K562 (cell line): ENCODE data around the gene FBXW2. TPM values are rescaled to one million over a fixed set of nuclear protein-coding genes. Genes with fewer than 3 reads are reported as not detected.
A peak's percentile ranks its signal among the peaks of the same experiment; 100 is the strongest.

Experiments used
- HDAC6 ChIP-seq: IDR thresholded peaks from 2 replicates; pipeline ENCODE4 v1.6.1; 2012; ENCODE audit warnings: low read depth, mild to moderate bottlenecking, control low read depth, inconsistent platforms, low read length, moderate library complexity
- MLLT1 ChIP-seq, 2 experiments: fragments of 450-650 bp; IDR thresholded peaks; 2 replicates each; pipeline ENCODE4 v1.6.1; 2016
- RAD21 ChIP-seq, 2 experiments: fragments of 250-450 bp in 1 of 2; fragments of 450-650 bp in 1 of 2; sonication (Bioruptor Pico) in 1 of 2; formaldehyde crosslinking in 1 of 2; IDR thresholded peaks in 1 of 2; conservative IDR thresholded peaks in 1 of 2; 2 replicates each; pipeline versions ENCODE4 v1.4.0 to v1.8.0; 2020 to 2022; ENCODE audit warnings: mild to moderate bottlenecking in 2 of 2, moderate library complexity in 1 of 2
- SMARCC2 ChIP-seq: fragments of 450-650 bp; IDR thresholded peaks from 2 replicates; pipeline ENCODE4 v1.6.1; 2017; ENCODE audit warnings: antibody characterized with exemption, moderate library complexity, mild to moderate bottlenecking, low read depth
- TEAD1 ChIP-seq, 2 experiments: fragments of 450-650 bp in 1 of 2; sonication (generic) in 1 of 2; formaldehyde crosslinking; IDR thresholded peaks; 2 replicates each; pipeline versions ENCODE4 v1.4.0 to v1.8.0; 2020 to 2022; ENCODE audit warnings: mild to moderate bottlenecking in 2 of 2, missing genetic modification reagents in 1 of 2
- XRCC4 ChIP-seq: IDR thresholded peaks from one replicate; pipeline ENCODE4 v1.6.1; 2011; ENCODE audit not compliant: insufficient read depth, insufficient read length; ENCODE audit errors: extremely low read depth
- ZBTB17 ChIP-seq: fragments of 450-650 bp; formaldehyde crosslinking; IDR thresholded peaks from 2 replicates; pipeline ENCODE4 v1.4.0; 2020; ENCODE audit warnings: mild to moderate bottlenecking
- ZNF785 ChIP-seq: fragments of 250-450 bp; sonication (Bioruptor Pico); IDR thresholded peaks from 2 replicates; pipeline ENCODE4 v1.4.0; 2020; ENCODE audit warnings: mild to moderate bottlenecking
- polyA plus RNA-seq, 8 experiments: library from polyadenylated mRNA; depleted of rRNA in 4 of 8; stranded (reverse) in 5 of 8; unstranded in 3 of 8; fragments of >200 nt; fragmentation: Nextera tagmentation in 2 of 8; fragmentation: Illumina TruSeq in 1 of 8; extraction: Ambion mirVana in 2 of 8; extraction: Trizol in 1 of 8; gene quantifications; 2 replicates each; pipeline versions ENCODE4 v1.2.1 to v1.2.3, GENCODE V29; 2011 to 2014; ENCODE audit warnings: inconsistent platforms in 1 of 8, missing spikeins in 1 of 8
- total RNA-seq, 7 experiments: library from RNA; depleted of rRNA in 6 of 7; stranded (reverse); fragments of >200 nt in 6 of 7; fragmentation: Illumina TruSeq in 2 of 7; extraction: Trizol in 2 of 7; gene quantifications; 2 replicates each; pipeline versions ENCODE4 v1.2.1 to v1.2.3, GENCODE V29; 2011 to 2021; ENCODE audit warnings: low replicate concordance in 1 of 7
- TF ChIP-seq, protein P1 (sequence below), 2 experiments: fragments of 250-450 bp in 1 of 2; fragments of 450-650 bp in 1 of 2; sonication (Bioruptor Pico) in 1 of 2; IDR thresholded peaks; 2 replicates each; pipeline versions ENCODE4 v1.6.1 to v1.8.0; 2016 to 2021; ENCODE audit warnings: mild to moderate bottlenecking in 2 of 2, moderate library complexity in 2 of 2, missing compliant biosample characterization in 1 of 2, missing genetic modification characterization in 1 of 2
- TF ChIP-seq, protein P2 (sequence below), 2 experiments: IDR thresholded peaks in 1 of 2; conservative IDR thresholded peaks in 1 of 2; 2 replicates each; pipeline ENCODE4 v1.6.1; 2016; ENCODE audit warnings: low read depth in 2 of 2, mild to moderate bottlenecking in 1 of 2, missing compliant biosample characterization in 1 of 2, missing genetic modification characterization in 1 of 2, moderate library complexity in 1 of 2

FBXW2 gene
- total and polyA plus RNA-seq, 9 of the 15 experiments (the other 6 are each of a cell fraction or from before 2014, with no cell fraction given), result 2.5 to 57.8 (median 28.1) TPM

GRCh38 chr9:120742951-120743416, 50.2 kb downstream of the FBXW2 start (continued):
- peak; percentile 78 to 94 for TF ChIP-seq RAD21 (CRISPR knock-in tag; conservative IDR thresholded peaks at IDR 0.05 in 1 of 2, IDR thresholded peaks at IDR 0.05 in 1 of 2)
- TF ChIP-seq, protein P1, sequence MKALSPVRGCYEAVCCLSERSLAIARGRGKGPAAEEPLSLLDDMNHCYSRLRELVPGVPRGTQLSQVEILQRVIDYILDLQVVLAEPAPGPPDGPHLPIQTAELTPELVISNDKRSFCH (CRISPR knock-in tag; IDR thresholded peaks at IDR 0.05), result no peak
- TF ChIP-seq, protein P1 (tag; IDR thresholded peaks at IDR 0.05), result no peak
- peak; percentile 25 to 90; a peak in 3 of 4 replicates for TF ChIP-seq TEAD1 (CRISPR knock-in tag; IDR thresholded peaks at IDR 0.05)
- TF ChIP-seq, protein P2, sequence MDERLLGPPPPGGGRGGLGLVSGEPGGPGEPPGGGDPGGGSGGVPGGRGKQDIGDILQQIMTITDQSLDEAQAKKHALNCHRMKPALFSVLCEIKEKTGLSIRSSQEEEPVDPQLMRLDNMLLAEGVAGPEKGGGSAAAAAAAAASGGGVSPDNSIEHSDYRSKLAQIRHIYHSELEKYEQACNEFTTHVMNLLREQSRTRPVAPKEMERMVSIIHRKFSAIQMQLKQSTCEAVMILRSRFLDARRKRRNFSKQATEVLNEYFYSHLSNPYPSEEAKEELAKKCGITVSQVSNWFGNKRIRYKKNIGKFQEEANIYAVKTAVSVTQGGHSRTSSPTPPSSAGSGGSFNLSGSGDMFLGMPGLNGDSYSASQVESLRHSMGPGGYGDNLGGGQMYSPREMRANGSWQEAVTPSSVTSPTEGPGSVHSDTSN (CRISPR knock-in tag; IDR thresholded peaks at IDR 0.05; ENCODE audit: low read depth), result no peak
- TF ChIP-seq, protein P2 (tag; conservative IDR thresholded peaks at IDR 0.05; ENCODE audit: low read depth), result peak; percentile 75
- TF ChIP-seq MLLT1 (IDR thresholded peaks at IDR 0.05), result peak in 1 of 2 experiments; percentile 93; a peak in 2 of 4 replicates
- TF ChIP-seq ZNF785 (CRISPR knock-in tag), result no peak
- no peak for TF ChIP-seq SMARCC2
- no peak for TF ChIP-seq HDAC6
- TF ChIP-seq XRCC4, result no peak
- TF ChIP-seq ZBTB17 (CRISPR knock-in tag), result peak; percentile 96
- TF ChIP-seq, all 486 proteins: peak for 23
